K562 (cell line): ENCODE measurements around the gene OOEP. TPM values are rescaled to one million over a fixed set of nuclear protein-coding genes. Genes with fewer than 3 reads are reported as not detected.

Source experiments
- ATAC-seq: fragments of 200-7000 bp; cut with Tn5 transposase; 3 replicates; pipeline ENCODE4 v1.9.1; 2020; ENCODE audit warnings: moderate library complexity
- BruUV-seq: library from RNA; stranded (reverse); fragments of 400-500 nt; replicated peaks from 2 replicates; lab custom pipeline; 2021; lab: Mats Ljungman, UMichigan
- CTCF ChIA-PET: fragments of 300-600 bp; formaldehyde crosslinking; extraction: SDS; loops from one replicate; lab custom pipeline; 2021; ENCODE audit warnings: low intra/inter-chr PET ratio; lab: Yijun Ruan, JAX
- POLR2A ChIA-PET: fragments of 300-600, 350-650 bp; sonication (Branson Sonifier 250); formaldehyde crosslinking; extraction: SDS; loops from one replicate; lab custom pipeline; 2021; ENCODE audit warnings: antibody characterized with exemption, inconsistent platforms; lab: Yijun Ruan, JAX
- DNase-seq, 4 experiments: peaks; one replicate each; pipeline versions ENCODE4 v3.0.0 to v3.0.0-alpha.2; 2011 to 2018; ENCODE audit warnings: low spot score in 3 of 4, mixed read lengths in 3 of 4; ENCODE audit errors: extremely low read depth in 1 of 4
- FAIRE-seq: peaks from 2 replicates; lab custom pipeline; 2011; peaks lifted over from hg19 to GRCh38; lab: Jason Lieb, UNC
- H2AFZ ChIP-seq: 2 replicates; pipeline ENCODE4 v1.6.0; 2011; ENCODE audit warnings: low read depth, low read length, control low read depth, inconsistent platforms
- H3K27ac ChIP-seq: fragments of 200-600 bp; 3 replicates; pipeline ENCODE4 v1.8.0; 2011; ENCODE audit warnings: low read depth, mild to moderate bottlenecking, control low read depth, inconsistent platforms, low read length, moderate library complexity, mixed read lengths; ENCODE audit errors: extremely low read depth
- H3K27me3 ChIP-seq, 2 experiments: fragments of 300-600 bp in 1 of 2; 2 replicates in 1 of 2; 3 replicates in 1 of 2; pipeline versions ENCODE4 v1.6.0 to v1.8.0; 2011; ENCODE audit warnings: inconsistent platforms in 2 of 2, low read length in 2 of 2, mild to moderate bottlenecking in 1 of 2, mixed read lengths in 1 of 2, moderate library complexity in 1 of 2; ENCODE audit not compliant: control insufficient read depth in 2 of 2, insufficient read depth in 2 of 2
- H3K36me3 ChIP-seq: fragments of 300-600 bp; 3 replicates; pipeline ENCODE4 v1.8.0; 2011; ENCODE audit warnings: mild to moderate bottlenecking, low read length, inconsistent platforms; ENCODE audit not compliant: control insufficient read depth, insufficient read depth
- H3K4me1 ChIP-seq, 2 experiments: fragments of 200-600 bp in 1 of 2; replicated peaks in 1 of 2; 2 replicates in 1 of 2; 3 replicates in 1 of 2; pipeline versions ENCODE4 v1.5.1 to v1.8.0; 2011; ENCODE audit warnings: inconsistent platforms in 2 of 2, low read length in 2 of 2, mild to moderate bottlenecking in 1 of 2, mixed read lengths in 1 of 2, moderate library complexity in 1 of 2; ENCODE audit not compliant: control insufficient read depth in 2 of 2, insufficient read depth in 2 of 2
- H3K4me2 ChIP-seq: 2 replicates; pipeline ENCODE4 v1.6.1; 2011; ENCODE audit warnings: low read length, control low read depth, inconsistent platforms, mixed read lengths; ENCODE audit not compliant: insufficient read depth
- H3K4me3 ChIP-seq: fragments of 200-600 bp; sonication (generic), shearing (Covaris generic); 2 replicates; pipeline ENCODE4 v1.5.1; 2016; ENCODE audit warnings: control low read depth, inconsistent platforms
- H3K79me2 ChIP-seq: fragments of 200-600 bp; 3 replicates; pipeline ENCODE4 v1.8.0; 2011; ENCODE audit warnings: low read length, inconsistent platforms; ENCODE audit not compliant: control insufficient read depth, insufficient read depth
- H3K9ac ChIP-seq, 2 experiments: 2 replicates each; pipeline versions ENCODE4 v1.6.0 to v1.6.1; 2011; ENCODE audit warnings: low read depth in 2 of 2, low read length in 2 of 2, control low read depth in 1 of 2, inconsistent platforms in 1 of 2, mild to moderate bottlenecking in 1 of 2, mixed read lengths in 1 of 2; ENCODE audit not compliant: insufficient read depth in 1 of 2
- H3K9me1 ChIP-seq: one replicate; pipeline ENCODE4 v1.6.0; 2011; ENCODE audit warnings: inconsistent platforms, mild to moderate bottlenecking, low read length, moderate library complexity; ENCODE audit not compliant: control insufficient read depth, insufficient read depth
- H3K9me3 ChIP-seq: replicated peaks from 2 replicates; pipeline ENCODE4 v1.5.1; 2011; ENCODE audit warnings: low read depth, low read length, inconsistent platforms; ENCODE audit not compliant: control insufficient read depth, insufficient read depth
- H4K20me1 ChIP-seq: replicated peaks from 2 replicates; pipeline ENCODE4 v1.6.1; 2011; ENCODE audit warnings: low read length, inconsistent platforms, mixed read lengths; ENCODE audit not compliant: control insufficient read depth, insufficient read depth
- ARID2 ChIP-seq: fragments of 450-650 bp; IDR thresholded peaks from 2 replicates; pipeline ENCODE4 v1.6.1; 2017; ENCODE audit warnings: antibody characterized with exemption, mild to moderate bottlenecking
- CBFA2T2 ChIP-seq: fragments of 450-650 bp; conservative IDR thresholded peaks from 2 replicates; pipeline ENCODE4 v1.6.1; 2017; ENCODE audit warnings: mild to moderate bottlenecking
- EHMT2 ChIP-seq: fragments of 450-650 bp; IDR thresholded peaks from 2 replicates; pipeline ENCODE4 v1.6.1; 2018; ENCODE audit warnings: antibody characterized with exemption
- FOXM1 ChIP-seq, 2 experiments: fragments of 450-650 bp in 1 of 2; sonication (generic) in 1 of 2; formaldehyde crosslinking in 1 of 2; IDR thresholded peaks; 2 replicates each; pipeline versions ENCODE4 v1.6.1 to v1.9.0; 2017 to 2022; ENCODE audit warnings: low read depth in 2 of 2, mild to moderate bottlenecking in 2 of 2, missing genetic modification reagents in 1 of 2, moderate library complexity in 1 of 2
- PRMT5 ChIP-seq: sonication (generic); formaldehyde crosslinking; IDR thresholded peaks from 2 replicates; pipeline ENCODE4 v1.5.0; 2020; ENCODE audit warnings: missing genetic modification reagents
- RBM15 ChIP-seq: fragments of 200-400 bp; formaldehyde crosslinking; IDR thresholded peaks from 2 replicates; pipeline ENCODE4 v1.6.1; 2018; ENCODE audit warnings: mild to moderate bottlenecking, low read length, moderate library complexity; ENCODE audit not compliant: insufficient read depth
- RBM34 ChIP-seq: fragments of 200-400 bp; formaldehyde crosslinking; IDR thresholded peaks from 2 replicates; pipeline ENCODE4 v1.6.1; 2018; ENCODE audit warnings: low read length, borderline replicate concordance; ENCODE audit not compliant: insufficient read depth
- RUNX1 ChIP-seq: sonication (generic); IDR thresholded peaks from 2 replicates; pipeline ENCODE4 v1.6.1; 2016; ENCODE audit warnings: antibody characterized with exemption, low read depth
- SLC30A9 ChIP-seq: fragments of 250-450 bp; sonication (Bioruptor Pico); IDR thresholded peaks from 2 replicates; pipeline ENCODE4 v1.8.0; 2022; ENCODE audit warnings: mild to moderate bottlenecking, moderate library complexity
- SMARCA4 ChIP-seq: fragments of 450-650 bp; IDR thresholded peaks from 2 replicates; pipeline ENCODE4 v1.6.1; 2016
- SP1 ChIP-seq: sonication (generic); formaldehyde crosslinking; IDR thresholded peaks from 2 replicates; pipeline ENCODE4 v1.8.1; 2022; ENCODE audit warnings: mild to moderate bottlenecking, missing genetic modification reagents
- TARDBP ChIP-seq: fragments of 450-650 bp; IDR thresholded peaks from 2 replicates; pipeline ENCODE4 v1.6.1; 2016
- ZNF239 ChIP-seq: fragments of 250-450 bp; sonication (Bioruptor Pico); IDR thresholded peaks from 2 replicates; pipeline ENCODE4 v1.4.0; 2020; ENCODE audit warnings: mild to moderate bottlenecking
- ZNF507 ChIP-seq: conservative IDR thresholded peaks from 2 replicates; pipeline ENCODE4 v1.6.1; 2017; ENCODE audit warnings: missing genetic modification characterization, missing compliant biosample characterization
- WGBS: fragments of 100-300 bp; shearing (Covaris generic); methylation state at CpG from one replicate; pipeline ENCODE4 v1.1.6; 2016; ENCODE audit warnings: low coverage, mixed read lengths; ENCODE audit not compliant: insufficient coverage; ENCODE audit errors: missing lambda C conversion rate; 5-methylcytosine and 5-hydroxymethylcytosine counted together
- in situ Hi-C: fragments of 300-500 bp; cut with MboI; formaldehyde crosslinking; loops from 4 replicates; pipeline ENCODE4 v1.15.0; 2018; ENCODE audit warnings: inconsistent platforms, mixed read lengths
- intact Hi-C: fragments of 100-400 bp; cut with micrococcal nuclease; formaldehyde crosslinking; loops from 2 replicates; pipeline ENCODE4 v1.14.2; 2022
- polyA plus RNA-seq, 8 experiments: library from polyadenylated mRNA; depleted of rRNA in 4 of 8; stranded (reverse) in 5 of 8; unstranded in 3 of 8; fragments of >200 nt; fragmentation: Nextera tagmentation in 2 of 8; fragmentation: Illumina TruSeq in 1 of 8; extraction: Ambion mirVana in 2 of 8; extraction: Trizol in 1 of 8; gene quantifications; 2 replicates each; pipeline versions ENCODE4 v1.2.1 to v1.2.3, GENCODE V29; 2011 to 2014; ENCODE audit warnings: inconsistent platforms in 1 of 8, missing spikeins in 1 of 8
- total RNA-seq, 7 experiments: library from RNA; depleted of rRNA in 6 of 7; stranded (reverse); fragments of >200 nt in 6 of 7; fragmentation: Illumina TruSeq in 2 of 7; extraction: Trizol in 2 of 7; gene quantifications; 2 replicates each; pipeline versions ENCODE4 v1.2.1 to v1.2.3, GENCODE V29; 2011 to 2021; ENCODE audit warnings: low replicate concordance in 1 of 7
- TF ChIP-seq, protein P1 (sequence below): conservative IDR thresholded peaks from 2 replicates; pipeline ENCODE4 v1.6.1; 2011; ENCODE audit warnings: low read depth, mild to moderate bottlenecking, low read length; ENCODE audit not compliant: control insufficient read depth
- TF ChIP-seq, protein P2 (sequence below): sonication (generic); formaldehyde crosslinking; IDR thresholded peaks from 2 replicates; pipeline ENCODE4 v1.5.0; 2020; ENCODE audit warnings: missing genetic modification reagents
- TF ChIP-seq, protein P3 (sequence below), 2 experiments: IDR thresholded peaks; 2 replicates each; pipeline ENCODE4 v1.6.1; 2011; ENCODE audit warnings: borderline replicate concordance in 1 of 2, control low read depth in 1 of 2, low read depth in 1 of 2, low read length in 1 of 2, mild to moderate bottlenecking in 1 of 2, mixed read lengths in 1 of 2, moderate library complexity in 1 of 2; ENCODE audit not compliant: insufficient read depth in 1 of 2, insufficient read length in 1 of 2, poor library complexity in 1 of 2, severe bottlenecking in 1 of 2; ENCODE audit errors: extremely low read depth in 1 of 2

The OOEP gene
- total and polyA plus RNA-seq, 9 of the 15 experiments (the other 6 are each of a cell fraction or from before 2014, with no cell fraction given), result not detected

DNA sequence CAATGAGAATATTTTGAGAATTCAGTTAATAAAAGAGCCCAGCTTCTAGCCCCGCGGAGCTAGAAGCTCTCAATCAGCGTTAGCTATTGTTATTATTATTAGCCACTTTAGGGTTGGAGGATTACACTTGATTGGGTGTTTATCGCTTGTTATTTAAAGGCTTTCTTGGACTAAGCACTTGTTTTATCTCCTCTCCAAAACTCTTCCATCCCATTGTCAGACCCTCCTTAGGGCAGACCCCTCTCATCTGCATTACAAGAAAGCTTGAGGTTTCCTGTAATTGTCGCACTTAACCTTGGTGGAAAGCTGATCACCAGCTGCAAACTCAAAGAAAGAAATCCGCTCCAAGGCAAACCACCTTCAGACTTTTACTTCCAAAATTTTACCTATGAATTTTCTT, 20.4 kb downstream of the OOEP start (continued):
- no peak for TF ChIP-seq ZNF239 (CRISPR knock-in tag)
- TF ChIP-seq FOXM1 (IDR thresholded peaks at IDR 0.05; ENCODE audit: low read depth), result no peak
- TF ChIP-seq FOXM1 (CRISPR knock-in tag; IDR thresholded peaks at IDR 0.05; ENCODE audit: low read depth), result no peak
- TF ChIP-seq RBM15, result no peak
- TF ChIP-seq SMARCA4, result no peak
- no peak for TF ChIP-seq TARDBP
- TF ChIP-seq PRMT5, result no peak
- no peak for TF ChIP-seq SLC30A9 (CRISPR knock-in tag)
- TF ChIP-seq RUNX1, result no peak

DNA sequence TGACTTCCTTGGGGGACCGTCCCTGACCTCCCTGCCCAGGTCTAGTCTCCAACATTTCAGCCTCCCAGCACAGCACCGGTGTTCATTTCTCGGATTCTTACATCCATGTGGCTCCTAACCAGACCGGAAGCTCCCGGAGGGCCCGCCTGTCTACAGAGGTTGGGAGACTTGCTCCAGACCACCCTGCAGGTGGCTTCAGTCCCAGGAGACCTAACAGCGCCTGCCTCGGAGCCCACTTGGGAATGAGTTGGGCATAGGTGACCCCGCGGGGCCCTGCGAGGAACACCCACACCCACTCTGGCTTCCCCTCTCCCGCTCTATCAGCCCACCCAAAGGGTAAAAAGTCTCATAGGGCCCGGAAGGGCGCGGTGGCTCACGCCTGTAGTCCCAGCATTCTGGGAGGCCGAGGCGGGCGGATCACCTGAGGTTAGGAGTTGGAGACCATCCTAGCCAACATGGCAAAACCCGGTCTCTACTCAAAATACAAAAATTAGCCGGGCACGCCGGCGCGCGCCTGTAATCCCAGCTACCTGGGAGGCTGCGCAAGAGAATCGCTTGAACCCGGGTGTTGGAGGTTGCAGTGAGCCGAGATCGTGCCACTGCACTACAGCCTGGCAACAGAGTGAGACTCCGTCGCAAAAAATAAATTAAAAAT, 21.0 kb downstream of the OOEP start:
- FAIRE-seq, result no peak
- no TSS peak for BruUV-seq
- H3K27ac ChIP-seq, result no peak overlapping the region
- no peaks in the 10 kb centered on the region for H3K79me2 ChIP-seq
- H3K36me3 ChIP-seq, result no peaks in the 10 kb centered on the region
- CTCF ChIA-PET, result no interaction called here
- H3K27me3 ChIP-seq, result peaks cover 27 to 30% of the 10 kb centered on the region in 2 experiments
- WGBS, result 33% methylated on average over 27 of the region's 33 CpGs
- no peaks in the 10 kb centered on the region for H3K9me1 ChIP-seq
- no peak overlapping the region for H2AFZ ChIP-seq
- H3K4me2 ChIP-seq, result no peak overlapping the region
- intact Hi-C loops (no loop called here), in situ Hi-C loops (loop anchor here (25.0 kb wide), 1 partner anchor 936 kb away; no protein-coding TSS in a partner anchor)
- ATAC-seq, result peak; percentile 19; the same call in 2 of the 3 replicates
- no peaks in the 10 kb centered on the region for H4K20me1 ChIP-seq
- no peak overlapping the region for H3K4me3 ChIP-seq
- DNase-seq, result no peak
- POLR2A ChIA-PET, result interaction anchor here (1.0 kb wide), 1 partner anchor 20 kb away, joined by 3 read pairs; no protein-coding TSS in a partner anchor
- H3K9me3 ChIP-seq, result no peaks in the 10 kb centered on the region
- peak overlapping the region in 1 of 2 experiments; percentile 66; a peak in 1 of 4 replicates for H3K9ac ChIP-seq
- peaks cover 0 to 11% of the 10 kb centered on the region in 2 experiments; a peak in 2 of 5 replicates for H3K4me1 ChIP-seq
- no peak for TF ChIP-seq ZNF507 (tag)
- no peak for TF ChIP-seq SP1 (CRISPR knock-in tag)
- TF ChIP-seq, protein P1, sequence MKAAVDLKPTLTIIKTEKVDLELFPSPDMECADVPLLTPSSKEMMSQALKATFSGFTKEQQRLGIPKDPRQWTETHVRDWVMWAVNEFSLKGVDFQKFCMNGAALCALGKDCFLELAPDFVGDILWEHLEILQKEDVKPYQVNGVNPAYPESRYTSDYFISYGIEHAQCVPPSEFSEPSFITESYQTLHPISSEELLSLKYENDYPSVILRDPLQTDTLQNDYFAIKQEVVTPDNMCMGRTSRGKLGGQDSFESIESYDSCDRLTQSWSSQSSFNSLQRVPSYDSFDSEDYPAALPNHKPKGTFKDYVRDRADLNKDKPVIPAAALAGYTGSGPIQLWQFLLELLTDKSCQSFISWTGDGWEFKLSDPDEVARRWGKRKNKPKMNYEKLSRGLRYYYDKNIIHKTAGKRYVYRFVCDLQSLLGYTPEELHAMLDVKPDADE, result no peak
- TF ChIP-seq CBFA2T2, result no peak
- TF ChIP-seq, protein P2, sequence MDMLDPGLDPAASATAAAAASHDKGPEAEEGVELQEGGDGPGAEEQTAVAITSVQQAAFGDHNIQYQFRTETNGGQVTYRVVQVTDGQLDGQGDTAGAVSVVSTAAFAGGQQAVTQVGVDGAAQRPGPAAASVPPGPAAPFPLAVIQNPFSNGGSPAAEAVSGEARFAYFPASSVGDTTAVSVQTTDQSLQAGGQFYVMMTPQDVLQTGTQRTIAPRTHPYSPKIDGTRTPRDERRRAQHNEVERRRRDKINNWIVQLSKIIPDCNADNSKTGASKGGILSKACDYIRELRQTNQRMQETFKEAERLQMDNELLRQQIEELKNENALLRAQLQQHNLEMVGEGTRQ (CRISPR knock-in tag), result no peak
- no peak for TF ChIP-seq SLC30A9 (CRISPR knock-in tag)
- TF ChIP-seq EHMT2, result no peak
- TF ChIP-seq, protein P3, sequence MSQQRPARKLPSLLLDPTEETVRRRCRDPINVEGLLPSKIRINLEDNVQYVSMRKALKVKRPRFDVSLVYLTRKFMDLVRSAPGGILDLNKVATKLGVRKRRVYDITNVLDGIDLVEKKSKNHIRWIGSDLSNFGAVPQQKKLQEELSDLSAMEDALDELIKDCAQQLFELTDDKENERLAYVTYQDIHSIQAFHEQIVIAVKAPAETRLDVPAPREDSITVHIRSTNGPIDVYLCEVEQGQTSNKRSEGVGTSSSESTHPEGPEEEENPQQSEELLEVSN (IDR thresholded peaks at IDR 0.05; ENCODE audit: borderline replicate concordance in 1 of 2, extremely low read depth in 1 of 2, insufficient read depth in 1 of 2, insufficient read length in 1 of 2, low read depth in 1 of 2, low read length in 1 of 2, poor library complexity in 1 of 2, severe bottlenecking in 1 of 2), result no peak
- TF ChIP-seq ARID2, result no peak
- no peak for TF ChIP-seq RBM34
